GM21619 (cell line): Measurements from ENCODE around the gene ZNF483.
"Not testable (repeated sequence)": the region's sequence is repeated elsewhere in the genome, so short reads cannot be mapped to it uniquely, and the experiment has no call there.

Experiments used
- ATAC-seq: cut with Tn5 transposase; IDR thresholded peaks from one replicate; pipeline ENCODE4 v1.9.1; 2021; ENCODE audit not compliant: unreplicated experiment

The ZNF483 gene

DNA sequence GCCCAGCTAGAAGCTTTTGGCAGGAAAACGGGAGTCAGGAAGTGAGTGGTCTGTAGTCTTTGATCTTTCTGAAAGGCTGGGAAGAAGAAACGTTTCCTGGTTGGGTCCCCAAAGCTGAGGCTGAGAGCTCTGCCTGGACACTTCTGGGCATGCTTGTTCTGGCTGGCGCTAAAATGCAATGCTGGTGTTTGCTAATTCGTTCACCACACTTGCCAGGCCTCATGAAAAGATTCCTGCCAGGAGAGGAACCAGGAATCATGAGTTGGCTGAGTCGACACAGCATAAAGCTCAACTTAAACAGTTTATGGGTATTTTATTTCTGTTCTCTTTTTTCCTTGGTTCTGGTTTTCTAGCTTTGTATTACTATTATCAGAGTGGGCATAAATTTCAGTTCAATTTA lies 85.2 kb downstream of the ZNF483 start:
- ATAC-seq: no peak

DNA sequence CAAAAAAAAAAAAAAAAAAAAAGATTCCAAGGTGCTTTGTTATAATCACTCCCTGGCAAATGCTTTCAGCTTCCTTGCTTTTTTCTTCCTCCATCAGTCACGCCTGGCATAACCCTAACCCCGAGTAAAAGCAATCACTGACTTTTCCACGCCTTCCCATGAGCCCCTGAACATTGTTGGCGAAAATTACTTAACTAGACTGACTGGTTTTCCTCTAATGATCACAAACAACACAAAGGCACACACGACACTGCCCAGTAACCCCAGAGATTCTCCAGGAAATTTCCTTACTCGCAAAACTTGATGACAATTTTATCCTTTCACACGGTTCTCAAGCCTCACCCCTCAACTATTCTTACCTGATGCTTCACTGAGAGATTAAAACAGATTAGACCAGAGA lies 85.9 kb downstream of the ZNF483 start:
- ATAC-seq: no peak

DNA sequence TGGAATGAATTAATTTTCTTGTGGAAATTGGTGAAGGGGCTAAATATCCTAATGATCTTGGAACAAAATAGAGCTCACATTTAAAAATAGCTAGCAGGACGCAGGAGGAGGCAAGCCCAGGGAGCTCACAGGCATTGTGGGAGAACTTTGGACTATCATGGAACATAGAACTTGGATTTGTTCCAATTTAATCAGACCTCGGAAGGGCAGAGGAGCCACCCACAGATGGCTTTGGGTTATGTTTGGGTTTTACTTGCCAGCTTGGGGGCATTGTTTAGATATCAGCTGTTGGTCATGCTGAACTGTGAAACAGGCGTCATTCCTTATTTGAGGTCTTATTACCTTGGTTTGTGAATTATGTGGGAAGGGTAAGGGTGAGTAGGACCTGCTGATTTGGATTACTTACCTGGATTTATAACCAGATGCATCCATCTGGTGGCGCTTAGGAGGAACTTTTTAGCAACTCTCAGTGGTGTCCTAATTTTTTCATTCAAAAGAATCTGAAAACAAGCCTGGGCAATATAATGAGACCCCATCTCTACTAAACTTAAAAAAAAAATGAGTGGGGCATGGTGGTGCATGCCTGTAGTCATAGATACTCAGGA lies 88.6 kb downstream of the ZNF483 start:
- no peak for ATAC-seq

DNA sequence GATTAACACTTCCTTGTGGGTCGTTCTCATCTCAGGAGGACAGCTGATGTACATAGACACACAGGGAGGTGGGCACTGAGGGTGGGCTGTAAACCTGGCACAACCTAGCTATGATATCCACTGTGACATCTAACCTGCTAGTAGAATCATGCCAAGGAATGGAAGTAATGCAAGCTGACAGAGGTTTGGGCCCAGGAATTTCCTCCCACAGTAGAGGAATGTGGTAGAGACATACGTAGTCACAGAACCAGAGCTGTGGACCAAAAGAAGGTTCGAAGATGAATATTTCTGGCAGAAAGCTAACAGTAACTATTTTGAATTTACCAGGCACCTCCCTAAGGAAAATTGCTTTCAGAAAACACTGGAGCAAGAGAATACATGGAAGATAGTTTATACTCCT lies 90.9 kb downstream of the ZNF483 start:
- ATAC-seq: no peak

DNA sequence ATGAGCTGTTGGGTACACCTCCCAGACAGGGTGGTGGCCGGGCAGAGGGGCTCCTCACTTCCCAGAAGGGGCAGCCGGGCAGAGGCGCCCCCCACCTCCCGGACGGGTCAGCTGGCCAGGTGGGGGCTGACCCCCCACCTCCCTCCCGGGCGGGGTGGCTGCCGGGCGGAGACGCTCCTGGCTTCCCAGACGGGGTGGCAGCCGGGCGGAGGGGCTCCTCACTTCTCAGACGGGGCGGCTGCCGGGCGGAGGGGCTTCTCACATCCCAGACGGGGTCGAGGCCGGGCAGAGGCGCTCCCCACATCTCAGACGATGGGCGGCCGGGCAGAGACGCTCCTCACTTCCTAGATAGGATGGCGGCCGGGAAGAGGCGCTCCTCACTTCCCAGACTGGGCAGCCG lies 92.4 kb downstream of the ZNF483 start:
- ATAC-seq: not testable (repeated sequence)

DNA sequence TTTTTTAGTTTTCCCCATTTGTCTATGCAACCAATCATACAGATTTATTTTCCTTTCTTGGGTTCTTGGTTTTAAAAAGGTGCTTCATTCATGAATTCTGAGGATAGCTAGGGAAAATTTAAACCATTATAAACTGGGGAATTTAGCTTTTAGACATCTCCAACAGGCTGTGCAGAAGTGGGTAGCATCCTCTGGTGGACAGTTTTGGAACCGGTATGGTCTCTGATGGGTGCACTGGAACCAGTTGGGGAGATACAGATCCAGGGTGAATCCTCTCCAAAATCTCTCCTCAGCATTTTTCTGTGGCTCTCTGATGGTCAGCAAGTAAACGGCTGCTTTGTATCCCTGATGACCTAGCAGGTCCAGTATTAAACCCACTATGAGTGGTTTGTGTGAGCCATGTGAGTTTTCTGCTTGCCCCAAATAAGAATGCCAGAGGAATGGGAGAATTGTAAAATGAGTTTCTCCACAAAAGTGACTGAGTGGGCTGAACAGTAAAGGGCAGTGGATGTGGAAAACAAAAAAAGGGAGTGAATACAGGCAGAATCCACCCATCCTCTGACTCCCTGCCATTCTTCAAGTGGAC lies 97.0 kb downstream of the ZNF483 start:
- ATAC-seq: no peak

DNA sequence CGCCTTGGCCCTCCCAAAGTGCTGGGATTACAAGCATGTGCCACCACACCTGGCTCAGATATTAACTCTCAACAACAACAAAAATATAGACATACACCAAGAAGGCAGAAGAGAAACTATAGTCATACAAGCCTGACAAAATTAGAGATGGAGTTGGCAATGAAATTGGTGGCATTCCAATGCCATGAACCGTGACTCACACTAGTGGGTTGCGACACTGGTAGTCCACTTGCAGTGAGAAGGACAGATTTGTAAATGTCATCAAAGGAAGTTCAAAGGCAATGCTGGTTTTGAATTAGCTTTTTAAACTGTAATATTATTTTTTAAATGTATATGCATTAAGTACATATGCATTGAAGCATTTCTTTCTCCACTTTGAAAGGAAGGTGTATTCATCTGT lies 97.6 kb downstream of the ZNF483 start:
- no peak for ATAC-seq
